ENCODE results near the gene ZC3H12D.
"Not testable (repeated sequence)": the region's sequence is repeated elsewhere in the genome, so short reads cannot be mapped to it uniquely, and the experiment has no call there.

ZC3H12D gene

DNA sequence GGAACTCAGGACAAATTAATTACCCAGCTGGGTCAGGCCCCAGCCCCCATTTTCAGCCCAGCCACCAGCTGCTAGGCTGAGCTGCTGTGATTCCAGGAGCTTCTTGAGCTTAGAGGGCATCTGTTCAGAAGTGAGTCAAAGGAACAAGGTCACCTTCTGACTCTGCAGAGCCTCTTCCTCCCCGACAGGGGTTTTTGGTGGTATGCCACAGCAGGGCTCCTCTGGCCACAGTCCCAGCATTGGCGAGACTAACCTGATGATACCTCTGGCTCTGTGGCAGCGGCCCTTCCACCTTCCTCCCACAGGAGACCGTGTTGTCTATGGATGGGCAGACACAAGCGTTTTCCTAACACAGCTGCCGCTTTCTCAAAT is 39.7 kb downstream of the ZC3H12D start:
- DNase-seq (peak; percentile 45 to 73), ATAC-seq (peak; percentile 86)
- peaks cover 36% of the 10 kb centered on the region for H3K4me1 Mint-ChIP-seq
- no peak overlapping the region for H3K4me3 Mint-ChIP-seq
- H3K27ac Mint-ChIP-seq: peak overlapping the region in 1 of 2 donors; percentile 45
- H3K27me3 Mint-ChIP-seq: no peaks in the 10 kb centered on the region
- H3K9me3 Mint-ChIP-seq: no peaks in the 10 kb centered on the region

- ATAC-seq: peak; percentile 19
- not testable (repeated sequence) for H3K9me3 Mint-ChIP-seq, DNase-seq, H3K27me3 Mint-ChIP-seq, H3K4me3 Mint-ChIP-seq
- peaks cover 39% of the 10 kb centered on the region for H3K4me1 Mint-ChIP-seq
- peak overlapping the region in 1 of 2 donors; percentile 45 for H3K27ac Mint-ChIP-seq
These were observed 40.3 kb downstream of the ZC3H12D start for GRCh38 chr6:149444360-149445094.

- no peak overlapping the region for H3K4me3 Mint-ChIP-seq
- no peaks in the 10 kb centered on the region for H3K9me3 Mint-ChIP-seq
- no peaks in the 10 kb centered on the region for H3K27me3 Mint-ChIP-seq
- H3K27ac Mint-ChIP-seq: peak overlapping the region in 1 of 2 donors; percentile 35
- ATAC-seq (peak; percentile 34), DNase-seq (no peak)
- peaks cover 44% of the 10 kb centered on the region for H3K4me1 Mint-ChIP-seq
These were observed 41.2 kb downstream of the ZC3H12D start for GRCh38 chr6:149443411-149444181.

- Mint-ChIP-seq H3K4me1 (peaks cover 48% of the 10 kb centered on the region), H3K27ac (peak overlapping the region in 1 of 2 donors; percentile 81), H3K27me3 (no peaks in the 10 kb centered on the region), H3K4me3 (no peak overlapping the region), H3K9me3 (no peaks in the 10 kb centered on the region)
- no peak for ATAC-seq
- no peak for DNase-seq
These were observed 43.1 kb downstream of the ZC3H12D start for GRCh38 chr6:149441740-149442139.

- ATAC-seq (no peak), DNase-seq (no peak)
- no peaks in the 10 kb centered on the region for H3K9me3 Mint-ChIP-seq
- H3K4me1 Mint-ChIP-seq: peaks cover 40% of the 10 kb centered on the region
- H3K27me3 Mint-ChIP-seq: no peaks in the 10 kb centered on the region
- peak overlapping the region in 1 of 2 donors; percentile 81 for H3K27ac Mint-ChIP-seq
- H3K4me3 Mint-ChIP-seq: no peak overlapping the region
These were observed 43.8 kb downstream of the ZC3H12D start for GRCh38 chr6:149440735-149441671.

GRCh38 chr6:149439626-149440025 is 45.2 kb downstream of the ZC3H12D start:
- peaks cover 29% of the 10 kb centered on the region for H3K4me1 Mint-ChIP-seq
- DNase-seq (no peak), ATAC-seq (no peak)
- no peaks in the 10 kb centered on the region for H3K27me3 Mint-ChIP-seq
- H3K4me3 Mint-ChIP-seq: no peak overlapping the region
- H3K9me3 Mint-ChIP-seq: no peaks in the 10 kb centered on the region
- H3K27ac Mint-ChIP-seq: peak overlapping the region; percentile 48 to 55

DNA sequence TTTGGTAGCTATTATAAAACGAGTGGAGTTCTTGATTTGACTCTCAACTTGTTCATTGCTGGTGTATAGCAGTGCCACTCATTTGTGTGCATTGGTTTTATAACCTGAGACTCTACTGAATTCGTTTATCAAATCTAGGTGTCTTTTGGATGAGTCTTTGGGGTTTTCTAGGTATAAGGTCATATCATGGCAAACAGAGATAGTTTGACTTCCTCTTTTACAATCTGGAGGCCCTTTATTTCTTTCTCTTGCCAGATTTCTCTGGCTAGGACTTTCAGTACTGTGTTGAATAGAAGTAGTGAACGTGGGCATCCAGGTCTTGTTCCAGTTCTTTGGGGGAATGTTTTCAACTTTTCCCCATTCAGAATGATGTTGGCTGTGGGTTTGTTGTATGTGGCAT is 46.0 kb downstream of the ZC3H12D start:
- H3K4me3 Mint-ChIP-seq: no peak overlapping the region
- no peak for DNase-seq
- no peak overlapping the region for H3K27ac Mint-ChIP-seq
- H3K27me3 Mint-ChIP-seq: no peaks in the 10 kb centered on the region
- ATAC-seq: peak; percentile 65
- peaks cover 29% of the 10 kb centered on the region for H3K4me1 Mint-ChIP-seq
- no peaks in the 10 kb centered on the region for H3K9me3 Mint-ChIP-seq

- H3K9me3 Mint-ChIP-seq: no peaks in the 10 kb centered on the region
- H3K4me1 Mint-ChIP-seq: peaks cover 22% of the 10 kb centered on the region
- ATAC-seq (peak; percentile 63), DNase-seq (no peak)
- H3K27me3 Mint-ChIP-seq: no peaks in the 10 kb centered on the region
- H3K27ac Mint-ChIP-seq: no peak overlapping the region
- no peak overlapping the region for H3K4me3 Mint-ChIP-seq
These were observed 47.6 kb downstream of the ZC3H12D start for GRCh38 chr6:149437212-149437611.

GRCh38 chr6:149436647-149437046 is 48.2 kb downstream of the ZC3H12D start:
- H3K4me3 Mint-ChIP-seq: no peak overlapping the region
- H3K9me3 Mint-ChIP-seq: no peaks in the 10 kb centered on the region
- DNase-seq (no peak), ATAC-seq (no peak)
- no peak overlapping the region for H3K27ac Mint-ChIP-seq
- peaks cover 28% of the 10 kb centered on the region for H3K4me1 Mint-ChIP-seq
- H3K27me3 Mint-ChIP-seq: no peaks in the 10 kb centered on the region

GRCh38 chr6:149435919-149436586 is 48.8 kb downstream of the ZC3H12D start:
- H3K27ac Mint-ChIP-seq: no peak overlapping the region
- DNase-seq (no peak), ATAC-seq (no peak)
- peaks cover 28% of the 10 kb centered on the region for H3K4me1 Mint-ChIP-seq
- no peaks in the 10 kb centered on the region for H3K27me3 Mint-ChIP-seq
- H3K9me3 Mint-ChIP-seq: no peaks in the 10 kb centered on the region
- no peak overlapping the region for H3K4me3 Mint-ChIP-seq

DNA sequence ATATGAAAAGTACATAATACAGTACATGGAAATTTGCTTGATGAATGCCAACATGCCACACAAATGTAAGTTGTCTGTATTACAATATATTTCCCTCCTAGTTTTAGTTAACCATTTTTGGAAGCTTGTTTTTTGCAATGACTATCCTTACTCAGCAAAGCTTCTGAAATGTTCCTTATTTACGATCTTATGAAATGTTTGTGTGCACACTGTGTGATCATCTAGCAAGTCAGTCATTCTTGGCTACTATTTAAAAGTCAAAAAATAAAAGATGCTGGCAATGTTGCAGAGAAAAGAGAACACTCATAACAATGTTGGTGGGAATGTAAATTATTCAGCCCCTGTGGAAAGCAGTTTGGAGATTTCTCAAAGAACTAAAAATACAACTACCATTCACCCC is 50.9 kb downstream of the ZC3H12D start:
- DNase-seq (no peak), ATAC-seq (no peak)
- H3K4me1 Mint-ChIP-seq: peaks cover 25% of the 10 kb centered on the region
- H3K27ac Mint-ChIP-seq: no peak overlapping the region
- no peaks in the 10 kb centered on the region for H3K27me3 Mint-ChIP-seq
- H3K4me3 Mint-ChIP-seq: no peak overlapping the region
- H3K9me3 Mint-ChIP-seq: no peaks in the 10 kb centered on the region

- DNase-seq (no peak), ATAC-seq (no peak)
- no peaks in the 10 kb centered on the region for H3K9me3 Mint-ChIP-seq
- no peak overlapping the region for H3K27ac Mint-ChIP-seq
- H3K4me1 Mint-ChIP-seq: peaks cover 22% of the 10 kb centered on the region
- no peak overlapping the region for H3K4me3 Mint-ChIP-seq
- no peaks in the 10 kb centered on the region for H3K27me3 Mint-ChIP-seq
These were observed 51.4 kb downstream of the ZC3H12D start for GRCh38 chr6:149433405-149433804.

- peaks cover 16% of the 10 kb centered on the region for H3K4me1 Mint-ChIP-seq
- DNase-seq (peak; percentile 86 to 89), ATAC-seq (peak; percentile 93)
- H3K9me3 Mint-ChIP-seq: no peaks in the 10 kb centered on the region
- peak overlapping the region in 1 of 2 donors; percentile 34 for H3K27ac Mint-ChIP-seq
- H3K27me3 Mint-ChIP-seq: no peaks in the 10 kb centered on the region
- H3K4me3 Mint-ChIP-seq: peak overlapping the region in 1 of 2 donors; percentile 75
These were observed 52.7 kb downstream of the ZC3H12D start for GRCh38 chr6:149431905-149432775.

Measured in stimulated activated naive CD8-positive, alpha-beta T cell treated with anti-CD3 and anti-CD28 coated beads, Interleukin-15, amount 100 ng/mL, for 72 hours (primary cell).